GM19328 (cell line): ENCODE data around the gene SMARCB1.
"Not testable (repeated sequence)": the region's sequence is repeated elsewhere in the genome, so short reads cannot be mapped to it uniquely, and the experiment has no call there.

Experiments
- ATAC-seq: cut with Tn5 transposase; IDR thresholded peaks from one replicate; pipeline ENCODE4 v1.9.1; 2021; ENCODE audit warnings: mild to moderate bottlenecking, moderate library complexity; ENCODE audit not compliant: unreplicated experiment

Gene SMARCB1

DNA sequence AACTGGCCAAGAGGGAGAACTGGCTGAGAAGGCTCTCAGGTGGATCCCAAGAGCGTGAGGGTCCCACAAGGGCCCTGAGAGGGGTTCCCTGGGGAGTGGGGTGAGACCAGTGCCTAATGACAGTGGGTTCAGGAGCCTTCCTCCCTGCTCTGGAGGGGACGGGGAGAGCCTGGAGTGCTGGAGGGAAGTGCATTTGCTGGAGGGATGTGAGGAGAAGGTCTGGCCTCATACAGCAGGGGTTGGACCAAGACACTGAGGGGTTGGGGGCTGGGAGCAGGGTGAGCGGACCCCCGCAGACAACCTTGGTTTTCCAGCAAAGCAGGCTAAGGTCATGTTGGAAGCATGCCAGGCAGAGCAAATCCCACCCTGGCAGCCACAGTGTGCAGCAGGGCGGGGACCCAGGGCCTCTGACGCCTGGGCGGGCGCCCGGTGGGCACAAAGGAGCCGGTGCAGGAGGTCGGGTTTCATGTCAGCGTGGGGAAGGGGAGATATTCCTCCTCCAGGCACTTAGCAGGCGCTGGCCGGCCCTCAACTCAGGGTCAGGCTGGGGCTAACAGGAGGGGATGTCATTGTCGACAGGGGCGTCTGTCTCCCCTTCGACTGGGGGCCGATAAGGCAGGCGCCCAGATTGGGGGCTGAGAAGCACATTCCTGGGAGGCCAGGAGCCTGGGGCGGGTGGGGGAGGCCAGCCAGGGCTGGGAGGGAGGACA lies 55.1 kb downstream of the SMARCB1 start:
- ATAC-seq = no peak

DNA sequence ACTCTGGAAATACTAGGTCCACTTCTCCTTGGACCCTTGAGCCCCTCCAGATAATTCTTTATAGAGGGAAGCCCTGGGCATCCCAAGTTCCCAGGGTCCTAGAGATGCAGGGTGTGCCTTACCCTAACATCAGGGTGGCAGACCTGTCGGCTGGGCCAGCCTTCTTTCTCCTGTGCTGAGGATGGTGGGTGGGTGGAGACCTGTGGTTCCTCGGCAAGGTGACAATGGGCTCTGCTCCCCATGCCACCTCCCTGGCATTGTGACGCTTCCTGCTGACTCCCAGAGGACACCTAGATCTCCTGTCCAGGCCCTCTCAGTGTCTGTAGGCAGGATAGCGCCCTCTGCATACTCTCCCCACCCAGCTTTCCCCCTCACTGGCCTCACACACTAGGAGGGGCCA lies 55.8 kb downstream of the SMARCB1 start:
- no peak for ATAC-seq

DNA sequence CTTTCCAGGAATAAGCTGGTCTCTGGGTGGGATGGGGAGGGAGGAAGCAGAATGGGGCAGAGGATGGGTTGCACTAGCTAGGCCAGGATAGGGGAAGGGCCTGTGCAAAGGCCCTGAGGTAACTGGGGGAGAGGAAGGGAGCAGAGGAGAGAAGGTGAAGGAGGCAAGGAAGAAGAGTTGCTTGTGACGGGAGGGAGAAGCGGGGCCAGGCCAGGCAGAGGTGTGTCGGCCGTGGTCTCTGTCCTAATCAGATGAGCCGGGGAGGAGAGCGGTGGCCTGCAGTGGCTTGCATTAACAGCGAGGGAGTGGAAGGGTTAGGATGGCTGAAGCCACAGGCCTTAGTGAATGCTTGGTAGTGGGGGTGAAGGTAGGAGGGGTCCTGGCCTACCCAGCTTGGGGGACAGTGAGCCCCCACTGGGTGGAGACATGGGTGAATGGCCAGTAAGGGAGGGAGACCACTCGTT lies 58.0 kb downstream of the SMARCB1 start:
- ATAC-seq = no peak

DNA sequence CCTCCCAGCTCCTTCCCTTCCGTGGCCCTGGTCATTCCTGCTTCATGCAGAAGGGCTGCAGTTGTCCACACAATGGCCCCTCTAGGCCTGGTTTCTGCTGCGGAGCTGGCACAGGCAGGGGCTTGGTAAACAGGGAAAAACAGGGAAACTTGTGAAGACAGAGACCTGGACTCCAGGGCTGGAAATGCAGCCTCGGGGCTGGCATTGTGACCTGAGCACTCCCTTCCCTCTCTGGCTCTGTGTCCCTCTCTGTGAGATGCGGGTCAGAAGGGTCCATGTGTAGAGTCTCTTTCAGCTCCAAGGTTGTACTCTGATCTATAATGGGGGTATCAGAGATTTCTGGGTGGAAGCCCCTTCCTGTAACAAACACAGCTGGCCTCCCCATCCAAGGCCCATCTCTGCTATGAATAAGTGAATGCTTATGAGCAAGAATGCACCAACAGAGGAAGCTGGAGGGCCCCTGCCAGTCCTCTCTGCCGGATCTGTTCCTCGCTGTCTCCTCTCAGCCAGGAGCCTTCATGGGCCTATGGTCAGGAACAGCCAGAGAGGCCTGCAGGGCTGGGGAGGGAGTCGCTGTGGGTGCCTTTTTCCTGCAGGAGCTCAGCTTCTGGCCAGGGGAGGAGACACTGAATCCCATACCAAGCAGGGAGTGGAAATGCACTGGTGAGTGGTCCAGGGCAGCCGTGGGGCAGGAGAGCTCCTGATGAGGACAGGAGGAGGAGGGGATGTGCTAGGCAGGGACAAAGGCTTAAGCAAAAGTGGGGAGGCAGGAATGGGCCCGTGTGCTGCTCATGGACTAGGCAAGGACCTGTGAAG lies 58.7 kb downstream of the SMARCB1 start:
- ATAC-seq = no peak

DNA sequence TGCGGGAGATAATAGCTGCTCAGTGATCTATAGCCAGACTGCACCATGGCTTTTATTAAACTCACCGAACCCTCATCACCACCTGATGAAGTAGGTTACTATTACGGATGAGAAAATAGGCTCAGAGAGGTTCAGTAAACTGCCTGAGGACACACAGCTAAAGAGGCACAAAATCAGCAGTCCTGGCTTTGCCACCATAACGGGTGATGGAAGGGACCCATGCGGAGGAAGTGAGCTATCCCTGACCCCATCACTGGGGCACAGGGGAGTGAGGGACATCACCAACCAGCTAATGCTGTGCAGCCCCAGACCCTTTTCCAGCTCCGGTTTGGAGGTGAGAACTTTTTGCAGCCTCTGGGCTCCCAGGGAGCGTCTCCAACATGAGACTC lies 59.3 kb downstream of the SMARCB1 start:
- no peak for ATAC-seq

DNA sequence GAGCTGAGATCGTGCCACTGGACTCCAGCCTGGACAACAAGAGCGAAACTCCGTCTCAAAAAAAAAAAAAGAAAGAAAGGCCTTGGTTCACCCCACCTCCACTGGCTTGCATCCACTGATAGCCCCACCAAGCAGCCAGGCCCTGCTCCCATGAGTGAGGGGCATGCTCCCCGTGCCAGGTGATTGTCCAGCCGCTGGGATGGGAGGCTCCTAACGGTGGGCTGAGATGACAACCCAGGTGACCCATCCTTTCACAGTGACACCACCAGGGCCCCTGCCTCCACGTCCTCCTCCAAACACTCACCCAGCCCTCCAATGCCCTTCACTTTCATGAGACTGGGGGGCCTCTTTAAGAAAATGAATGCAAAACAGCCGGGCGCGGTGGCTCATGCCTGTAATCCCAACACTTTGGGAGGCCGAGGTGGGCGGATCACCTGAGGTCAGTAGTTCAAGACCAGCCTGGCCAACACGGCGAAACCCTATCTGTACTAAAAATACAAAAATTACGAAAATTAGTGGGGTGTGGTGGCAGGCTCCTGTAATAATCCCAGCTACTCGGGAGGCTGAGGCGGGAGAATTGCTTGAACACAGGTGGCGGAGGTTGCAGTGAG lies 60.6 kb downstream of the SMARCB1 start:
- no peak for ATAC-seq

DNA sequence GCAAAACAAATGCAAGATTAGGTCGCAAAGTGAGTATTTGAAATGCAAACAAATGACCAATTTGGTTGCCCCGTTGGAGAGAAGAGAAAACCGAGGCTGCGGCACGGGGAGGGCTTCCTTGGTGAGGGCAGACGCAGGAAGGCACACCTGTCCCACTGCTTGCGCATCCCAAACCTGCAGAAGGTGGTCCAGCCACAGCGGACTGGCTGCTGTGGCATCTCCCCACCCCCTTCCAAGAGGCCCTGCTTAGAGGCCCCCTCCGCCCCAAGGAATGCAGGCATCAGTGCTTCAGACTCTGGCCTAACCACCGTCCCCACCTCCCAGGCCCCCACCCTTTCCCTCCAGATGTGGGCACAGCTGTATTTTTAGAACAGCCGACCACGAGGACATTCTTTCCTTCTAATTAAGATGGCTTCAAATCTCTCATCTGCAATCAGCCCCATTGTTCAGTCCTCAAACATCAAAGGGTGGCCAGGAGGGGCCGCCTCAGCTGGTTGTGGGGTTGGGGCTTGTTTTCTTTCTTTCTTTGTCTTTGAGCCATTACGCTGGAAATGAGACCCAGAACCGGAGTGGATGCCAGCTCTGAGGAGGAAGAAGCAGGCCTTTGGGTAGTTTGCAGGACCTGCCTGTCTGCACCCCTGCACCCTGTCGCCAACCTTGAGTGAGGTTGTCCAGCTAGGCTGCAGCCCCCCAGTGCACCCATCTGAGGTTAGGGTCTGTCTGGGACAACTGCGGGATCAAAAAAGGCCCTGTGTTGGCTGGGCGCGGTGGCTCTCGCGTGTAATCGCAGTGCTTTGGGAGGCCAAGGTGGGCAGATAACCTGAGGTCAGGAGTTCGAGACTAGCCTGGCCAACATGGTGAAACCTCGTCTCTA lies 61.5 kb downstream of the SMARCB1 start:
- no peak for ATAC-seq

DNA sequence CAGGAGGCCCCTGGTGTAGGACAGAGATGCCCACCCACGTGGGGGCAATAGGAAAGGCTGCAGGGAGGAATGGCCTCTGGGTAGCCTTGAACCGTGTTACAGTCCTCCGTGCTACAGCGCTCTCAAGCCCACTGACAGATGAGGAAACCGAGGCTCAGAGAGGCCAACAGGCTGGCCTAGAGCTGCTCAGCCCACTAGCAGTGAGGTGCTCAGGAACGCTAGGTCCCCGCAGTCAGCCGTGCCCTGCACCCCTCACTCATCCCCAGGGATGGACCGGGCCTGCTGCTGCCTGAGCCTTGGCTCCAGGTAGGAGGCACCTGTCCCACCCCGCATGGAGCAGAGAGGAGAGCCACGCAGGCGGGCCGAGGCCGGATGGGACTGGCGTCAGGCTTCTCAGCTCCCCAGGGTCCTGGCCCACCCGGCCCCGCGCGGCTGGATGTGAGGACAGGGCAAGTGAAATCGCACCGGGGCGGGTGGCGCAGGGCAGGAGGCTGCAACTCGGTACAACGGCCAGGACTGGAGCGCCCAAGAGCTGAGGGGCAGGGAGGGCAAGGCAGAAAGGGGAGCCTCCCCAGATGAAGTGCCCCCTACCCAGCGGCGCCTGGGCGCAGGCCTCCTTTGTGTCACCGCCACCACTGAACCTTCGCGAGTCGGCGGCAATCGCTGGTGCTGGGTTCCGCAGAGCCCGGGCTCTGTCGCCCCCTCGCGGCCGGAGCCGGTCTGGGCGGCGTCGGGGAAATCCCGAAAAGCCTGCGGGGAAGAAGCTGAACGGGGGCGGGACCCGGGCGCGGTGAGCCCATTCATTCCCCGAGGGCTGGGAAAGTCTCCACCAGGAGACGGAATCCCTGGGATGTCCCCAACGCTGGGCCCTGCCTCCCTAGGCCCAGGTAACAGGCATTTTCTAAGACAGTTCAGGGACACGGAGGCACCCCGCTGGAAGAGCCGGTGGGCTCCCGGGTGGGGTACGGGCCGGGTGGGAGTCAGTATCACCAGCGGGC lies 62.5 kb downstream of the SMARCB1 start:
- ATAC-seq = no peak

DNA sequence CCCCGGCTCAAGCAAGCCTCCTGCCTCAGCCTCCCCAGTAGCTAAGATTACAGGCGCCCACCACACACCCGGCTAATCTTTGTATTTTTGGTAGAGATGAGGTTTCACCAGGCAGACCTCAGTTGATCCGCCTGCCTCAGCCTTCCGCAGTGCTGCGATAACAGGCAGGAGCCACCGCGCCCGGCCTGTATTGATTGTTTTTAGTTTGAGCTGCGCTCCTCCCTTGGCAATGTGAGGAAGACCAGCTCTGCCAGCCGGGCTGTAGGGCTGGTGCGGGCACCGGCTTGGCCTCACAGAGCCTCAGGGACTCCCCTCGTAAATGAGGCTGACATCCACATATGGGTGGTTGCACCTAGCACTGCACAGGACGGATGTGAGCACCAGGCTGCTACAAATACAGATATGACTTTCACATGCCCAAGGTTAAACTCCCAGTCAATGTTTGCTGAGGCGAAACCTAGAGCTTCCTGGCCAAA lies 63.4 kb downstream of the SMARCB1 start:
- ATAC-seq = no peak

DNA sequence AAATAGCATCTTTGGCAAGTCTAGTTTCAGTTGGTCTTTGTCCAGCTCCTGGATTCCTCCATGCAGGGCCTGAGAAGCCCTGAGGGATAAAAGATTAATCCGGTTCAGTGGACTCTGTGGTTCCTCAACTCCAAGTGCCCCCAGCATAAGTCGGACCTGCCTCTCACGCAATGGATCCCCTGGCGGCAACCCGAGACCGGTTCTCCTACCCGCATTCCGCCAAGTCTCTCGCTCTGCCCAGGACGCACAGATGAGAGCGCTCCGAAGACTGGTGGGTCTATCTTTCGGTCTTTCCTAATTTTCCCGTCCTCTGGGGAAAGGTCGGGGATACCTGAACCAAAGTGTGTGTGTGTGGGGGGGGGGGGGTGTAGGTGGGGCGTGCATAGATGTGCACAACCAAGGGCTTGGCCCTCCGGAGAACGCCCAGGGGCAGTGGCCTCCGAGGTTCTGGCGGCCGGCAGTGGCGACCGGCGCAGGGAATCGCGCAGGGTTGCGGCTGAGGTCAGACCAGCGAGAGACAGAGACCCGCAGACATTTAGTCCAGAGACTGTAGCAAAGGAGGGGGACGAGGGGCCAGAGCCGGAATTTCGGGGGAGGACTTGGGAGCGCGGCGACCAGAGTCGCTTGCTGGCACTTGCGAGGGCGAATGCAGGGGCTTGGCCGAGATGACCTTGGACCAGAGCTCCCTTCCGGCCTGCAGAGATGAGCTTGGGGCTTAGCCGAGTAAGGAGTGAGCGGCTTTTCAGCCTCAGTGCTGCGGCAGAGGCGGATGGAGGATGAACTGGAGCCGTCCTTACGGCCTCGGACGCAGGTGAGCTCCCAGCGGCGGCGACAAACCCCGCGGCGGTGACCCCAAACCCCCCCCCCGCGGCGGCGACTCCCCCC lies 70.2 kb downstream of the SMARCB1 start:
- peak; percentile 31 for ATAC-seq

DNA sequence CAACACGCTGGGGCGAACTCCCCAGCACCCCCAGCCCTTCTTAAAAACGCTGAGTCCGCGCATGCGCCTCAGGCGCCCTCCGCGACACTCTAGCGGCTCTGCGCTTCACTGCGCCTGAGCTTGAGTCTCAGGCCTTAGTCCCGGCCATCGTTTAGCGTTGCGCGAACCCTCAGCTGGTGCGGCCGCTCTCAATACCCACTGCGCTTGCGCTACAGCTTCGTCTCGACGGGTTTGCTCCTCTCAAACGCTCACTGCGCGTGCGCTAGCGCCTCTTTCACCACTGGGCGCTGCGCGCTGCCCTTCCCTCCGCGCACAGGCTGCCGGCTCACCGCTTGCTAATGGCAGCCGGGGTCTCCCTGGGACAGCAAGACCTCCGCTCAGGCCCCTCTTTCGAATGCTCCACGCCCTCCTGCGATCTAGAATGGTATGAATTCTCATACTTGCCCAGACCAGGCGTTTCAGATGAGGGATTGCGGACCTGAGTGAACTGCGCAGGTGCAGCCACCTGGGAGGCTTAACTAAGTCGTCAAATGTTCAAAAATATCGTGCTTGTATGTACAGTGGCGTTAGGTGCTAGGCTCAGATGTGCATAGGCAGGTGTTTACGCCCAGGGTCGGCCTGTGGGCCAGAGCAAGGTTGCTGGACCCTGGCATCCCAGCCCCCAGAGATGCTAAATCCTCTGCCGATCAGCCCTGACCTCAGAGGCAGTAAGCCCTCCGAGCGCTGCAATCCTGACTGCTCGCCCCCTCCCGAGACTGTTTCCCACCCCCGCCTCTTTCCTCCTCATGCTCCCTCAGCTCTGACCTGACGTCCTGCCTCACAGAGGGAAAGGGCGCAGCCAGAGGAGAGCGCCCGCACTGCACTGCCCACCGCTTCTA lies 71.1 kb downstream of the SMARCB1 start, which contains the start of gene SLC2A11:
Gene SLC2A11 (plus strand): TSS at position 270 of the 878 bp plus-strand sequence. CDS start 125 bp downstream, at position 395.
- ATAC-seq = peak; percentile 92

DNA sequence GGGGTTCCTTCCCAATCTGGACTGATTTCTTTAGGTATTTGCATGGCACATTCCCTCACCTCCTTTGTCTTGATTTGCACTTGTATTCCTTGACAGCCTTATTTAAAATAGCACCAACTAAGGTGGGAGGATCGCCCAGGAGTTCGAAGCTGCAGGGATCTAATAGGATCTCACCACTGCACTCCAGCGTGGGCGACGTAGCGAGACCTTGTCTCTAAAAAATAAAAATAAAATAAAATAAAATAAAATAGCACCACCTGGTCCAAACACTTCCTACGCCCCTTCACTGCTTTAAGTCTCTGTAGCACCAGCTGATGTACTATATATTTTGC lies 71.7 kb downstream of the SMARCB1 start:
- ATAC-seq = no peak

DNA sequence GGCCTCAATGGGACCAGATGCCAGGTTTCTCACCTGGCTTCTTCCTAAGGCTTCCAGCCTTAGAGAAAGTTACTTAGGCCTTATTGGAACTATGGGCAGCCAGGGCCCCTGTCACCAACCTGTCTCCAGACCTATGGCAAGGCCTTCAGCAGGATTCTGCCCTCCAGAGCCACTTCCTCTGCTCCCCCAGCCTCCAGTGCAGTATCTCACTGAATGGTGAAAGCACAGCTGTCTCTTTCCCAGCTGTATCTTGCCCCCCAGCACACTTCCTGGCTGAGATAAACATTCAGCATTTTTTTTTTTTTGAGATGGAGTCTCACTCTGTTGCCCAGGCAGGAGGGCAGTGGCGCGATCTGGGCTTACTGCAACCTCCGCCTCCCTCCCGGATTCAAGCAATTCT lies 72.4 kb downstream of the SMARCB1 start:
- ATAC-seq = no peak

DNA sequence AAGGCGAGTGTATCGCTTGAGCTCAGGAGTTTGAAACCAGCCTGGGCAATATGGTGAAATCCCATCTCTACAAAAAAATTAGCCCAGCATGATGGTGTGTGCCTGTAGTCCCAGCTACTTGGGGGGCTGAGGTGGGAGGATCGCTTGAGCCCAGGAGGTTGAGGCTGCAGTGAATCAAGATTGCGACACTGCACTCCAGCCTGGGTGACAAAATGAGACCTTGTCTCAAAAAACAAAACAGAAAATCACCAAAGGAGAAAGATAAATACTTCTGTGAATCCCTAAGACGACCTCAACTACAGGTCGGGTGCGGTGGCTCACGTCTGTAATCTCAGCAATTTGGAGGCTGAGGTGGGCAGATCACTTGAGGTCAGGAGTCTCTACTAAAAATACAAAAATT lies 73.4 kb downstream of the SMARCB1 start:
- ATAC-seq = not testable (repeated sequence)

DNA sequence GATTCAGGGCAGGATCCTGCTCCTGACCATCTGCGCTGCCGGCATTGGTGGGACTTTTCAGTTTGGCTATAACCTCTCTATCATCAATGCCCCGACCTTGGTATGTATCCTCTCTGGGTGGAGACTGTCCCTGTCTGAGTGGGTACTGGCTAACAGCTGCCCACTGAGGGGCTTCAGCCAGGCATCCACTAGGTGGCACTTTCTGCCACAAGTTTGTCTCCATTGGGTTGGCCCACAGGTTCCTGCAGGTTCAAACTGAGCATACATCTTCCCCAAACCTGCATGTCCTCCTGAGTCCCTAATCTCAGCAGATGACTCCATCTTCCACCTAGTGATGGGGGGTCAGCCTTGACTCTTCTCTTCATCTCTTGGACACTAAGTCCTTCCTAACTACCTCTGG lies 75.3 kb downstream of the SMARCB1 start:
- ATAC-seq = no peak

DNA sequence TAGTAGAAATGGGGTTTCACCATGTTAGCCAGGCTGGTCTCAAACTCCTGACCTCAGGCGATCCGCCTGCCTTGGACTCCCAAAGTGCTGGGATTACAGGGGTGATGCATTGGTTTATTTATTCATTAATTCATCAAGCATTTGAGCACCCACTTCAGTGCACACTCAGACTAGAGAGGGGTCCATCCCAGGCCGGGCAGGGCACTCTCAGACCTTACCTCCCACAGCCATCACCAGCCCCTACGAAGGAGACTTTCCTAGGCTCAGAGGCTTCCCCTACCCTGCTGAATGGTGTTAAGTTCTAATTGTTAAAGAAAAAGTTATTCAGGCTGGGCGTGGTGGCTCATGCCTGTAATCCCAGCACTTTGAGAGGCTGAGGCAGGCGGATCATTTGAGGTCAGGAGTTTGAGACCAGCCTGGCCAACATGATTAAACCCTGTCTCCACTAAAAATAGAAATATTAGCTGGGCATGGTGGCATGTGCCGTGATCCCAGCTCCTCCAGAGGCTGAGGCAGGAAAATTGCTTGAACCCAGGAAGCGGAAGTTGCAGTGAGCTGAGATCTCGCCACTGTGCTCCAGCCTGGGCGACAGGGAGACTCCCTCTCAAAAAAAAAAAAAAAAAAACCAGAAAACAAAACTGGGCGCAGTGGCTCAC lies 77.9 kb downstream of the SMARCB1 start:
- ATAC-seq = not testable (repeated sequence)

DNA sequence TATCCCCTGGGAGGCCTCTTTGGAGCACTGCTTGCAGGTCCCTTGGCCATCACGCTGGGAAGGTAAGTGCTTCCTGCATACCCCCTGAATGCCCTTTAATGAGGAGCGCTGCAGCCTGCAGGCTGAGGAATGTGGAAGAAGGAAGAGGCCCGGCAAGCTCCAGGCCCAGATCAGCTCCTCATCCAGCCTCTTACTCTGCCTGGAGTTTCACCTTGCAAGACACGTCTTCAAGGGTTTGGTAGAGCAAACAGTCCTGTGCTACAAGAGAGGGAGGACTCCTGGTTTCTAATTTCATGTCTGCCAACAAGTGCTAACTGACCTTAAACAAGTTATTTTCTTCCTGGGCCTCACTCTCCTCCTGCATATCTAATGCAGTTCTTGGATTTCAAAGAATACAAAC lies 81.8 kb downstream of the SMARCB1 start:
- ATAC-seq = no peak
